Measurements from ENCODE around the gene CYFIP1.

CYFIP1 gene

DNA sequence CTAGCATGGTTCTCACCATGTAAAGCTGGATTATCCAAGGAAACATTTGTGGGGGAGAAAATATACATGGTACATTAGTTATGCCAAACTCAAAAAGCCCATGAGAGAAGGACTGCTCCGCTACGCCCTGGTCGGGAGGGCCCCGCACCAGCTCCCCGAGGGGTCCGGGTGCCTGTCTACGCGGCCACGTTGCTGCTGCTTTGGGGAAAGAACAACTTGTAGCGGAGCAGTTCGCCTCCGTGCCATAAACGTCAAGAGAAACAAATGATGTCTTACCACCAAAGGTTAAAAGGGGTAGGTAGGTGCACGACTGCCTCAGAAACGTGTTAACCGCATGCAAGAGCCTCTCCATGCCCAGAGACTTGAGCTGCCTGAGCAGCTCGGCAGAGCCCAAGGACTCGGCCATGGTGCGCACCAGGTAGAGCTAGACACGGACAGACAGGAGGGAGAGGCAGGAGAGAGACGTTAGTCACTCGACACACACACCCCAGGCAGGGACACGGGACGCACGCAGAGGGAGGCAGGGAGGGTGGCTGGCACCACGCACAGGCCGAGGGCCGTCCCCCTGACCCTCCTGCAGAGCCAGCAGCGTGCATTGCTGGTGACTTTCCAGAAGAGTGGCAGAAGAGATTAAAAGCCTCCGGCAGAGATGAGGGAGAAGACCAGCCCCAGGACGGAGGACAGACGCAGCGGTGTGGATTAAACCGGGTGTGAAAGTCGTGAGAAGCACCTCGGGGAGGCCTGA is 63.4 kb downstream of the CYFIP1 start:
- no peak for TF ChIP-seq EZH2phosphoT487 (IDR thresholded peaks at IDR 0.05; ENCODE audit: borderline replicate concordance, low read length)
- Histone ChIP-seq H3K4me1 (ENCODE audit: control insufficient read depth, low read length) (no peaks in the 10 kb centered on the region), H3K27me3 (ENCODE audit: control insufficient read depth, low read length) (no peaks in the 10 kb centered on the region), H3K36me3 (ENCODE audit: control insufficient read depth, low read length) (no peaks in the 10 kb centered on the region), H3F3A (ENCODE audit: control insufficient read depth, insufficient read depth) (no peaks in the 10 kb centered on the region), H3K9me3 (ENCODE audit: control insufficient read depth, insufficient read depth, low read length) (no peaks in the 10 kb centered on the region), H3K27ac (ENCODE audit: low read depth, low read length) (no peak overlapping the region), H3K4me2 (ENCODE audit: low read length) (no peak overlapping the region), H4K20me1 (ENCODE audit: control insufficient read depth, insufficient read depth, low read depth, low read length) (no peaks in the 10 kb centered on the region), H3K4me3 (ENCODE audit: low read length) (no peak overlapping the region), H3K79me2 (ENCODE audit: control insufficient read depth, low read length) (no peaks in the 10 kb centered on the region), H3K9me2 (replicated peaks; ENCODE audit: control insufficient read depth, low read length) (no peaks in the 10 kb centered on the region)

DNA sequence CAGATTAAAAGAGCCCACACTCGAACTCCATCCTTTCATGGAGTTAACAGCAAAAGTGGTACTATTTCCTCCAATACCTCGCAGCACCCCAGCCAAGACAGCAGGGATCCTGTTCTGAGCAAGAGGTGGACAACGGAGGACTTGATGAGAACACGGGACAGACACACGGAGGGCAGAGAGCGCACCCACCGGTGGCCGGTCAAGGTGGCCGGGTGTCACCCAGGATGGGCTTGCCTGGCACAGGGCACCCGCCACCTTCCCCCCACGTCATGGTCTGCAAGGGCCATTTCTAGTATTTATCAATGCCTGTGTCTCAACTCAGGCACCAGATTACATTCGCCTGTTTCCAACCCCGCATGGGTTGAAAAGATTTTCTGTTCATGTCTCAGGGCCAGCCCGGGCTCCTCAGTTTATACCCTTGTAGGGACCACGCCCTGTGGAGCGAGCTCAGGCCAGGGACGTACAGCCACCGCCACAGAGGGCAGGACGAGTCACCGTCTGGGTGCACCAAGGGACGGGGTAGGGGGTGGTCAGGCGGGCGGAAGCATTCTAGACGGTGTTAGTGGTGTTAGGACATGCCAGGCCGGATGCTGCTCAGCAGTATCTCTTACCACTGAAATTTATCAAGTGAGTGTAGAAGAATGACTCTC is 64.2 kb downstream of the CYFIP1 start:
- no peak for TF ChIP-seq EZH2phosphoT487 (IDR thresholded peaks at IDR 0.05; ENCODE audit: borderline replicate concordance, low read length)
- TF ChIP-seq, protein P1, sequence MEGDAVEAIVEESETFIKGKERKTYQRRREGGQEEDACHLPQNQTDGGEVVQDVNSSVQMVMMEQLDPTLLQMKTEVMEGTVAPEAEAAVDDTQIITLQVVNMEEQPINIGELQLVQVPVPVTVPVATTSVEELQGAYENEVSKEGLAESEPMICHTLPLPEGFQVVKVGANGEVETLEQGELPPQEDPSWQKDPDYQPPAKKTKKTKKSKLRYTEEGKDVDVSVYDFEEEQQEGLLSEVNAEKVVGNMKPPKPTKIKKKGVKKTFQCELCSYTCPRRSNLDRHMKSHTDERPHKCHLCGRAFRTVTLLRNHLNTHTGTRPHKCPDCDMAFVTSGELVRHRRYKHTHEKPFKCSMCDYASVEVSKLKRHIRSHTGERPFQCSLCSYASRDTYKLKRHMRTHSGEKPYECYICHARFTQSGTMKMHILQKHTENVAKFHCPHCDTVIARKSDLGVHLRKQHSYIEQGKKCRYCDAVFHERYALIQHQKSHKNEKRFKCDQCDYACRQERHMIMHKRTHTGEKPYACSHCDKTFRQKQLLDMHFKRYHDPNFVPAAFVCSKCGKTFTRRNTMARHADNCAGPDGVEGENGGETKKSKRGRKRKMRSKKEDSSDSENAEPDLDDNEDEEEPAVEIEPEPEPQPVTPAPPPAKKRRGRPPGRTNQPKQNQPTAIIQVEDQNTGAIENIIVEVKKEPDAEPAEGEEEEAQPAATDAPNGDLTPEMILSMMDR (IDR thresholded peaks at IDR 0.05; ENCODE audit: low read depth, low read length, poor library complexity, severe bottlenecking), result no peak
- Histone ChIP-seq H3K27ac (ENCODE audit: low read depth, low read length) (no peak overlapping the region), H3K4me3 (ENCODE audit: low read length) (no peak overlapping the region), H3K9me2 (replicated peaks; ENCODE audit: control insufficient read depth, low read length) (no peaks in the 10 kb centered on the region), H3K9me3 (ENCODE audit: control insufficient read depth, insufficient read depth, low read length) (no peaks in the 10 kb centered on the region), H3F3A (ENCODE audit: control insufficient read depth, insufficient read depth) (no peaks in the 10 kb centered on the region), H3K4me1 (ENCODE audit: control insufficient read depth, low read length) (no peaks in the 10 kb centered on the region), H3K4me2 (ENCODE audit: low read length) (no peak overlapping the region), H3K79me2 (ENCODE audit: control insufficient read depth, low read length) (no peaks in the 10 kb centered on the region), H4K20me1 (ENCODE audit: control insufficient read depth, insufficient read depth, low read depth, low read length) (no peaks in the 10 kb centered on the region), H3K27me3 (ENCODE audit: control insufficient read depth, low read length) (no peaks in the 10 kb centered on the region), H3K36me3 (ENCODE audit: control insufficient read depth, low read length) (no peaks in the 10 kb centered on the region)

DNA sequence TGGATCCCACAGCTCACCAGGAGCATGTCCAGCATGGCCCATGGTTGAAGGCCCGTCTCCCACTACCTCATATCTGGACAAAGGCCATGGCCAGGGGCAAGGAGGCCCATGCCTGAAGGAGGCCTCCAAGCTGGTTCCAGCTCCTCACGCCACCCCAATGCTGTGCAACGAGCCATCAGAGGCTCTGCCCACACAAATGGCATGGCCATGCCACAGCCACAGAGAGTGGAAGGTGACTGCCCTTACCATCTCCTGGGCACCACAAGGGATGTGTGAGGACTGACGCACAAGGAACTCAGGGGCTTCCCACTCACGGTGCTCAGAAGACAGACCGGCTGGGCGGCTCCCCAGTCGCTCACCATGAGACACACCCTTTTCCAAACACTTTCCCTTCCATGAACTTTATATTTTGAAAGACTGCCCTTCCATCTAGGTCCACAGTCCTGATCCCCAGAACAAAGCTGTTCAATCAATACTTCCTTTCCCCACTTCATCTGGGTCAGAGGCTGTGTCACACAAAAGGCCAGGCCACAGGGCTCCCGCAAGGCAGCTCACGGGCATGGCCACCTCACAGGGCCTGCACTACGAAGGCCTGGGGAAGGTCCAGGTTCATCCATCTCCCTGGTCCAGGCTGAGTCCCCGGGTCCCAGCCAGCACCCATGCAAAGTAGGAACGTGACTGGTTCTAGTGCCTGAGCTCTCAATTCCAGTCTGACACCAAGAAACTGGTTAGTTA is 66.4 kb downstream of the CYFIP1 start:
- H3K9me2 ChIP-seq (replicated peaks; ENCODE audit: control insufficient read depth, low read length), result no peaks in the 10 kb centered on the region
- H3K4me1 ChIP-seq (ENCODE audit: control insufficient read depth, low read length), result no peaks in the 10 kb centered on the region
- no peak for TF ChIP-seq EZH2phosphoT487 (IDR thresholded peaks at IDR 0.05; ENCODE audit: borderline replicate concordance, low read length)
- TF ChIP-seq, protein P1 (IDR thresholded peaks at IDR 0.05; ENCODE audit: low read depth, low read length, poor library complexity, severe bottlenecking), result no peak
- no peaks in the 10 kb centered on the region for H3K9me3 ChIP-seq (ENCODE audit: control insufficient read depth, insufficient read depth, low read length)
- no peak overlapping the region for H3K4me2 ChIP-seq (ENCODE audit: low read length)
- H3K79me2 ChIP-seq (ENCODE audit: control insufficient read depth, low read length), result no peaks in the 10 kb centered on the region
- no peaks in the 10 kb centered on the region for H3F3A ChIP-seq (ENCODE audit: control insufficient read depth, insufficient read depth)
- no peaks in the 10 kb centered on the region for H3K36me3 ChIP-seq (ENCODE audit: control insufficient read depth, low read length)
- H3K27ac ChIP-seq (ENCODE audit: low read depth, low read length), result no peak overlapping the region
- no peaks in the 10 kb centered on the region for H4K20me1 ChIP-seq (ENCODE audit: control insufficient read depth, insufficient read depth, low read depth, low read length)
- H3K4me3 ChIP-seq (ENCODE audit: low read length), result no peak overlapping the region
- no peaks in the 10 kb centered on the region for H3K27me3 ChIP-seq (ENCODE audit: control insufficient read depth, low read length)

Data from DOHH2 (cell line).